HG02973 (cell line): ENCODE data around the gene TWNK.
A peak's percentile ranks its signal among the peaks of the same experiment; 100 is the strongest.
"Not testable (repeated sequence)": the region's sequence is repeated elsewhere in the genome, so short reads cannot be mapped to it uniquely, and the experiment has no call there.

ENCODE experiments used
- ATAC-seq: cut with Tn5 transposase; IDR thresholded peaks from one replicate; pipeline ENCODE4 v1.9.1; 2021; ENCODE audit warnings: moderate library complexity; ENCODE audit not compliant: unreplicated experiment

Gene TWNK

DNA sequence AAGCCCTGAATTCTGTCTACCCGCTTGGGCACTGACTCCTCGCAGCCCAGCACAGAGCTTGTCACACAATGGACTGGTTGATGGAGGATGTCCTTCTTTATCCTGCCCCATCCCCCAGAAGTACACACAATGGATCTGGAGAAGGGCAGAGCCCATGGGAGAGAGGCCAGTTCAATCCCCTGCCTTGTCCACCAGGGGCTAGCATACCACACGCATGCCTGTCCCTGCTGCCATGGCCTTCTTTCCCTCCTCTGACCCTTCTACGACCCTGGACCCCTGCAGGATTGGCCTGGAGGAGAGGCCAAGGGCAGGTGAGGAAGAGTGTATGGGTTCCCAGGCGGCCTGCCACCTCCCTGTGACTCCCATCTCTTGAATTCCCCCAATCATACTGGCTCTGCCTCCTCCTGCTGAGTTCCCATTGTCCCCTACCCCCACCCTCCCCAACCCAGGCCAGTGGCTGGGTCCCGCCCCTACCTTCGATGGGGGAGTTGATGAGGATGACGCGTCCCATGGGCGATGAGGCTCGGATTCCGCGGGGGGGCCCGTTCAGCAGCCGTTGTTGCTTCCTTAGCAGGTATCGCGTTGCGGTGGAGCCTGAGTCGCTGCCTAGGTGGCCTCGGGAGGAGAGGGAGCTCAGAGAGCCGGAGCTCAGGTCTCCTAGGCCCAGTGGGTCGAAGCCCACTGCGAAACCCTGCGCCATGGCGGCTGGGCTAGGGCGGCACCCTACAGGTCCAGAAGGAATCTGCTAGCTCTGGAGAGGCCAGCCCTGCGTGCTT lies 42.4 kb downstream of the TWNK start:
- no peak for ATAC-seq

- no peak for ATAC-seq
Measured at GRCh38 chr10:101030496-101031127, 43.3 kb downstream of the TWNK start.

GRCh38 chr10:101031128-101031795 lies 43.9 kb downstream of the TWNK start, which contains the start of the genes PDZD7 and SFXN3:
Gene PDZD7 (minus strand): TSS chr10:101031129. CDS start chr10:101030219, 910 bp downstream.
Gene SFXN3 (plus strand): TSS chr10:101031234. CDS start chr10:101034695, 3,461 bp downstream.
- ATAC-seq = peak; percentile 86

- ATAC-seq = peak; percentile 43
Measured at GRCh38 chr10:101031796-101032636, 44.7 kb downstream of the TWNK start.

DNA sequence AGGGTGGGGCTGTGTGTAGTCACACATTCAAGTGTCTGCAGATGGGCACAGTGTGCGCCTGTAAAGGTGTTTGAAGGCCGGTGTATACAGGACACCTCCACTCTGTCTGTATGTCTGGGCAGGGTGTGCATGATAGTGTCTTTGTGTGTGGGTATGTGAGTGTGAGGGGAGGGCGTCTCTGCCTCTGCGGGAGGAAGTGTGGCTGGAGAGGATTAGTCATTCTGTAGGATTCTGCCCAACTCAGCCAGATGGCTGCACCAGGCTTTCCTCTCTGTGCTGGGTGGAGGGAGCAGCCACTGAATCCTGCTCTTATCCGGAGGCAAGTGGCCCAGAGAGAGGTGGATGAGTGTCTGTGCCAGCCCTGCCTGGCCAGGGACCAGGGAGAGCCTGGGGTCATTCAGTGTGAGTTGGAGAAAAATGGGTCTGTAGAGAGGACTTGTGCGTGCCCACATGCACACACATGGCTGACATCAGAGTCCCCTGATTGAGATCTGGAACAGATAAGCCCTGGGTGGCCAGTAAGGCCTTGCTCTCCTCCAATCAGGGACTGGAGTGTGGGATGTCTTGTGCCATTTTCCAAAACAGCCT lies 45.4 kb downstream of the TWNK start:
- peak; percentile 3 for ATAC-seq

DNA sequence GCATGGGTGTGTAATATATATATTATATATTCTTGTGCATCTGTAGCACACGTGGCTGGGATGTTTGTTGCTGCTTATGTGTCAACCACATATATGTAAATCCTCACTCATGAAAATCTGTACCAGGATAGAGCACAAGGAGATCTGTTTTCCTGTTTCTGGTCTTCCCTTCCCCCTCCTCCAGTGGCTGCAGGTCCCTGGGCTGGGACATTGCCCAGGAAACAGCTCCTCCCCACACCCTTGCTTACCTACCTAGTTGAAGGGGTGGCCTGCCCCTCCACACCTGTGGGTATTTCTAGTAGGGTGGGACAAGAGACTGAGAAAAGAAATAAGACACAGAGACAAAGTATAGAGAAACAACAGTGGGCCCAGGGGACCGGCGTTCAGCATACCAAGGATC lies 45.9 kb downstream of the TWNK start:
- no peak for ATAC-seq

DNA sequence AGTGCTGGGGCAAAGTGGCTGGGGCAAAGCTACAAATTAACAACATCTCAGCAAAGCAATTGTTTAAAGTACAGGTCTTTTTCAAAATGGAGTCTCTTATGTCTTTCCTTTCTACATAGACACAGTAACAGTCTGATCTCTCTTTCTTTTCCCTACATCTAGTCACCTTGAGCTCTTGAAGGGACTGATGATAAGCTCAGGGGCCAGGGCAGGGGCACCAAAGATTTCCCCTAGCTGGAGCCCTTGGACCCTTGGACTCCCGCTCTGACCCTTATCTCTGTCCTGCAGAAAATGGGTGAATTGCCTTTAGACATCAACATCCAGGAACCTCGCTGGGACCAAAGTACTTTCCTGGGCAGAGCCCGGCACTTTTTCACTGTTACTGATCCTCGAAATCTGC lies 47.1 kb downstream of the TWNK start:
- not testable (repeated sequence) for ATAC-seq

GRCh38 chr10:101035314-101035713 lies 48.0 kb downstream of the TWNK start:
- no peak for ATAC-seq

- no peak for ATAC-seq
Measured at GRCh38 chr10:101035916-101036702, 48.8 kb downstream of the TWNK start.

DNA sequence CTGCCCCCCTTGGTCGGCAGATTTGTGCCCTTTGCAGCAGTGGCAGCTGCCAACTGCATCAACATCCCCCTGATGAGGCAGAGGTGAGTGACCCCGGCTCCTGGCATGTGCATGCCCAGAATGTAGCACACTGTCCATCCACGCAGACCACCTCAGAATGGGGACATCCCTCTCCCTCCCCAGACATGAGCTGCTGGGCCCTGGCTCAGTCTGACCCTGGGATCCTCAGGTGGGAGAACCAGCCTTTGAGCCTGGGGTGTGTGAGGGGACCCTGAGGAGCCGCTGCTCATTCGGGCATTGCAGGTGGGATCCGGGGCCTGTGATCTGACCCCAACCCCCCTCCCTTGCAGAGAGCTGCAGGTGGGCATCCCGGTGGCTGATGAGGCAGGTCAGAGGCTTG lies 49.4 kb downstream of the TWNK start:
- ATAC-seq = no peak

GRCh38 chr10:101038484-101038883 lies 51.1 kb downstream of the TWNK start:
- no peak for ATAC-seq

- no peak for ATAC-seq
Measured at GRCh38 chr10:101040061-101040460, 52.7 kb downstream of the TWNK start.

DNA sequence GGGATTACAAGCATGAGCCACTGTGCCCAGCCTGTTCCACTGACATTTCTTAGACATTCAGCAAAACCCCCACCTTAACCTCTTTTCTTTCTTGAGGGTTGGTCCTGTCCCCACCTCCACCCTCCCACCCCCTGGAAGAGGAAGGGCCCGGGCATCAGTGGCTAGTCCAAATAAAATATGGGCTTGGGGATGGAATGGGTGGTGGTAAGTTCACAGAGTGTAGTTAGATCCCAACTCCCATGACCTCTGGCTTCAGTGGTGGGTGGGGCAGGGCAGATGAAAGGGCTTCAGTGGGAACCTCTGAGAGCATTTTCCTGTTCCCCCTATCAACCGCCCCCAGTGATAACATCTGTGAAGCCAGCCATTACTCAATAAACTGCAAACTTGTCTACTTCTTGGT lies 53.5 kb downstream of the TWNK start:
- ATAC-seq = no peak

DNA sequence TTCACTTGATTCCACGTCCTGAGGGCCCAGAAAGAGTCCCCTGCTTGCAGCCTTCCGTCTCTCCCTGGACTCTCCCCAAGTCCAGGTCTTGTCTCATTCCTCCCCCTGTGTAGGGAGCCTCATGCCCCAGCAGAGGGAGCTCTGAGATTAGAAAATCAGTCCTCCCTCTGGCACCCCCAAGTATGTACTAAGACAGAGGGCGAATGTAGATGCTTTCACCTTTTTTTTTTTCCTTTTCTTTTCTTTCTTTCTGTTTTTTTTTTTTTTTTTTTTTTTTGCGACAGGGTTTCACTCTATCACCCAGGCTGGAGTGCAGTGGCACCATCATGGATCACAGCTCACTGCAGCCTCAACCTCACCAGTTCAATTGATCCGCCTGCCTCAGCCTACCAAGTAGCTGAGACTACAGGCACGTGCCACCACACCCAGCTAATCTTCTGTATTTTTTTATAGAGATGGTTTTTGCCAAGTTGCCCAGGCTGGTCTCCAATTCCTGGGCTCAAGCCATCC lies 54.0 kb downstream of the TWNK start:
- peak; percentile 58 for ATAC-seq

GRCh38 chr10:101042118-101042517 lies 54.8 kb downstream of the TWNK start:
- no peak for ATAC-seq

DNA sequence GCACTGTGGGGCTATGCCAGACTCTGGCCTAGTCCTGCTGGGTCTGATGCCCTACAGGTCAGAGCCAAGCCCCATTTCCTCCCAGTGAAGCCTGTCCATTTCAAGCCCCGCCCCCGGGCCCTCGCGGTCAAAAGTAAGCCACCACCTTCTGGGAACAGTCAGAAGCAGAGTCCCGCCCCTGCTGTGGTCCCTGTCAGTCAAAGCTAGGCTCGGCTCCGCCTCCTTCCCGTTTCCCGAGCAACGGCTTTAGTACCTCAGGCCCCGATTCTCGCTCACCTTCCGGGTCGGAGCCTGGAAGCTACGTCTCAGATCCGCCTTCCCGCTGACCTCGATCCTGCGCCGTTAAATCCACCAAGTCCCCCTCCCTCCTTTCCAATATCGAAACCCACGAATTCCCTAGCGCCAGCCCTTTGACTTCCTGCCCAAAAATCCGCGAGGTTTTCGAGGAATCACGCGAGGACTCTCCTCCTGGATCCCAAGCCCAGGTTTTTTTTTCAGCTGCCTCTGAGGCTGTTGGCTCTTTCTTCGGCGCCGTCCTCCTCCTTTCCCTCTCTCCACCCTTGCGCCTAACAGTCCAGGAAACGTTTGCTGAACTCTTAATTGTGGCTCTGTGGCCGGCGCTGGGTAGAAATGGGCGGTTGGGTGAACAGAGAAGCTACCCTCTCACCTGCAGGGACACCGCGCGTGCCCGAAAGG lies 55.5 kb downstream of the TWNK start:
- peak; percentile 92 for ATAC-seq

DNA sequence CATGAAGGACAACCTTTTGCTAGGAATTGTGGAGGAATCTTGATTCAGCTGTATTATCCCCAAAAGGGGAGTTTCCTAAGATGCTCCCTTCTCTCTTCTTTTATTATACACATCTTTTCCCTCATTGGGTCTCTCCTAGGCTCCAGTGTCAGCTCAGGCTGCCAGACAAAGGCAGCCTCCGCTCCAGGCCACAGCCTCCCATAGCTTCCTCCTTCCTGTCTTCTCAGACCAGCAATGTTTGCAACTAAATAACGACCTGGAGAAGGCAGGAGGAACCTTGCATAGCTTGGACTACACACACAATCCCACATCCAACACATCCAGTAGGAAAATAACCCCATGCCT lies 56.0 kb downstream of the TWNK start:
- ATAC-seq = no peak
